Measurements from ENCODE around the gene TLN1.

- TF ChIP-seq CTCF (IDR thresholded peaks at IDR 0.05 in 4 of 5, conservative IDR thresholded peaks at IDR 0.05 in 1 of 5): no peak
- no peak for TF ChIP-seq POLR2A (IDR thresholded peaks at IDR 0.05)
These were observed 22.3 kb upstream of the TLN1 start, which contains the start of gene MSMP for GRCh38 chr9:35754264-35754663.

All from gastrocnemius medialis (tissue), 4 donors.